ENCODE measurements around the gene ZC3H7B.

Gene ZC3H7B

GRCh38 chr22:41356430-41357028 is 55.2 kb downstream of the ZC3H7B start:
- no peaks in the 10 kb centered on the region for H3K79me2 ChIP-seq (ENCODE audit: control insufficient read depth, insufficient read depth, low read length, unreplicated experiment)
- no peak overlapping the region for H3K27ac ChIP-seq (ENCODE audit: low read depth, low read length)
- H3K27me3 ChIP-seq (ENCODE audit: insufficient read depth, low read length) = no peaks in the 10 kb centered on the region
- no peak overlapping the region for H2AFZ ChIP-seq (ENCODE audit: low read length, unreplicated experiment)
- no peaks in the 10 kb centered on the region for H3K4me1 ChIP-seq (ENCODE audit: control insufficient read depth, insufficient read depth, low read length, unreplicated experiment)
- no peaks in the 10 kb centered on the region; the same call in 1 of the 2 replicates for H3K36me3 ChIP-seq (ENCODE audit: insufficient read depth, low read length)
- H3K4me3 ChIP-seq (ENCODE audit: low read depth, low read length) = no peak overlapping the region

GRCh38 chr22:41357191-41357590 is 55.9 kb downstream of the ZC3H7B start:
- Histone ChIP-seq H3K4me3 (ENCODE audit: low read depth, low read length) (no peak overlapping the region), H3K27ac (ENCODE audit: low read depth, low read length) (no peak overlapping the region), H3K4me1 (ENCODE audit: control insufficient read depth, insufficient read depth, low read length, unreplicated experiment) (no peaks in the 10 kb centered on the region), H3K36me3 (ENCODE audit: insufficient read depth, low read length) (no peaks in the 10 kb centered on the region; the same call in 1 of the 2 replicates), H3K79me2 (ENCODE audit: control insufficient read depth, insufficient read depth, low read length, unreplicated experiment) (no peaks in the 10 kb centered on the region), H3K27me3 (ENCODE audit: insufficient read depth, low read length) (no peaks in the 10 kb centered on the region), H2AFZ (ENCODE audit: low read length, unreplicated experiment) (no peak overlapping the region)

GRCh38 chr22:41358927-41359326 is 57.6 kb downstream of the ZC3H7B start:
- no peaks in the 10 kb centered on the region for H3K4me1 ChIP-seq (ENCODE audit: control insufficient read depth, insufficient read depth, low read length, unreplicated experiment)
- no peaks in the 10 kb centered on the region for H3K27me3 ChIP-seq (ENCODE audit: insufficient read depth, low read length)
- no peak overlapping the region for H3K4me3 ChIP-seq (ENCODE audit: low read depth, low read length)
- H3K79me2 ChIP-seq (ENCODE audit: control insufficient read depth, insufficient read depth, low read length, unreplicated experiment) = no peaks in the 10 kb centered on the region
- H2AFZ ChIP-seq (ENCODE audit: low read length, unreplicated experiment) = no peak overlapping the region
- no peaks in the 10 kb centered on the region for H3K36me3 ChIP-seq (ENCODE audit: insufficient read depth, low read length)
- no peak overlapping the region for H3K27ac ChIP-seq (ENCODE audit: low read depth, low read length)

- Histone ChIP-seq H3K79me2 (ENCODE audit: control insufficient read depth, insufficient read depth, low read length, unreplicated experiment) (no peaks in the 10 kb centered on the region), H3K36me3 (ENCODE audit: insufficient read depth, low read length) (no peaks in the 10 kb centered on the region), H3K4me1 (ENCODE audit: control insufficient read depth, insufficient read depth, low read length, unreplicated experiment) (no peaks in the 10 kb centered on the region), H3K4me3 (ENCODE audit: low read depth, low read length) (no peak overlapping the region), H2AFZ (ENCODE audit: low read length, unreplicated experiment) (no peak overlapping the region), H3K27ac (ENCODE audit: low read depth, low read length) (no peak overlapping the region), H3K27me3 (ENCODE audit: insufficient read depth, low read length) (no peaks in the 10 kb centered on the region)
Measured at GRCh38 chr22:41359376-41359775, 58.1 kb downstream of the ZC3H7B start.

- no peak overlapping the region for H2AFZ ChIP-seq (ENCODE audit: low read length, unreplicated experiment)
- no peaks in the 10 kb centered on the region for H3K27me3 ChIP-seq (ENCODE audit: insufficient read depth, low read length)
- no peaks in the 10 kb centered on the region for H3K4me1 ChIP-seq (ENCODE audit: control insufficient read depth, insufficient read depth, low read length, unreplicated experiment)
- no peak overlapping the region for H3K4me3 ChIP-seq (ENCODE audit: low read depth, low read length)
- no peaks in the 10 kb centered on the region for H3K79me2 ChIP-seq (ENCODE audit: control insufficient read depth, insufficient read depth, low read length, unreplicated experiment)
- no peaks in the 10 kb centered on the region for H3K36me3 ChIP-seq (ENCODE audit: insufficient read depth, low read length)
- H3K27ac ChIP-seq (ENCODE audit: low read depth, low read length) = no peak overlapping the region
Measured at GRCh38 chr22:41360126-41360525, 58.8 kb downstream of the ZC3H7B start.

GRCh38 chr22:41361716-41362310 is 60.5 kb downstream of the ZC3H7B start:
- H3K4me3 ChIP-seq (ENCODE audit: low read depth, low read length) = no peak overlapping the region
- no peak overlapping the region for H2AFZ ChIP-seq (ENCODE audit: low read length, unreplicated experiment)
- no peak overlapping the region for H3K27ac ChIP-seq (ENCODE audit: low read depth, low read length)
- no peaks in the 10 kb centered on the region for H3K36me3 ChIP-seq (ENCODE audit: insufficient read depth, low read length)
- H3K4me1 ChIP-seq (ENCODE audit: control insufficient read depth, insufficient read depth, low read length, unreplicated experiment) = peaks cover under 1% of the 10 kb centered on the region
- H3K27me3 ChIP-seq (ENCODE audit: insufficient read depth, low read length) = no peaks in the 10 kb centered on the region
- no peaks in the 10 kb centered on the region for H3K79me2 ChIP-seq (ENCODE audit: control insufficient read depth, insufficient read depth, low read length, unreplicated experiment)

GRCh38 chr22:41362615-41363014 is 61.3 kb downstream of the ZC3H7B start:
- H3K4me1 ChIP-seq (ENCODE audit: control insufficient read depth, insufficient read depth, low read length, unreplicated experiment) = peaks cover 7% of the 10 kb centered on the region
- no peaks in the 10 kb centered on the region for H3K36me3 ChIP-seq (ENCODE audit: insufficient read depth, low read length)
- no peak overlapping the region for H2AFZ ChIP-seq (ENCODE audit: low read length, unreplicated experiment)
- no peaks in the 10 kb centered on the region for H3K27me3 ChIP-seq (ENCODE audit: insufficient read depth, low read length)
- no peaks in the 10 kb centered on the region for H3K79me2 ChIP-seq (ENCODE audit: control insufficient read depth, insufficient read depth, low read length, unreplicated experiment)
- H3K4me3 ChIP-seq (ENCODE audit: low read depth, low read length) = no peak overlapping the region
- H3K27ac ChIP-seq (ENCODE audit: low read depth, low read length) = no peak overlapping the region

- Histone ChIP-seq H3K27me3 (ENCODE audit: insufficient read depth, low read length) (no peaks in the 10 kb centered on the region), H3K79me2 (ENCODE audit: control insufficient read depth, insufficient read depth, low read length, unreplicated experiment) (no peaks in the 10 kb centered on the region), H3K4me3 (ENCODE audit: low read depth, low read length) (no peak overlapping the region), H3K36me3 (ENCODE audit: insufficient read depth, low read length) (no peaks in the 10 kb centered on the region), H3K4me1 (ENCODE audit: control insufficient read depth, insufficient read depth, low read length, unreplicated experiment) (peaks cover 9% of the 10 kb centered on the region), H3K27ac (ENCODE audit: low read depth, low read length) (no peak overlapping the region), H2AFZ (ENCODE audit: low read length, unreplicated experiment) (no peak overlapping the region)
Measured at GRCh38 chr22:41364233-41364632, 62.9 kb downstream of the ZC3H7B start.

- no peak overlapping the region for H3K27ac ChIP-seq (ENCODE audit: low read depth, low read length)
- H3K4me3 ChIP-seq (ENCODE audit: low read depth, low read length) = no peak overlapping the region
- no peaks in the 10 kb centered on the region for H3K79me2 ChIP-seq (ENCODE audit: control insufficient read depth, insufficient read depth, low read length, unreplicated experiment)
- no peaks in the 10 kb centered on the region for H3K27me3 ChIP-seq (ENCODE audit: insufficient read depth, low read length)
- no peak overlapping the region for H2AFZ ChIP-seq (ENCODE audit: low read length, unreplicated experiment)
- no peaks in the 10 kb centered on the region for H3K36me3 ChIP-seq (ENCODE audit: insufficient read depth, low read length)
- H3K4me1 ChIP-seq (ENCODE audit: control insufficient read depth, insufficient read depth, low read length, unreplicated experiment) = peaks cover 9% of the 10 kb centered on the region
Measured at GRCh38 chr22:41364955-41365354, 63.6 kb downstream of the ZC3H7B start.

- Histone ChIP-seq H3K36me3 (ENCODE audit: insufficient read depth, low read length) (no peaks in the 10 kb centered on the region), H3K79me2 (ENCODE audit: control insufficient read depth, insufficient read depth, low read length, unreplicated experiment) (no peaks in the 10 kb centered on the region), H3K4me1 (ENCODE audit: control insufficient read depth, insufficient read depth, low read length, unreplicated experiment) (peaks cover 9% of the 10 kb centered on the region), H3K27ac (ENCODE audit: low read depth, low read length) (no peak overlapping the region), H2AFZ (ENCODE audit: low read length, unreplicated experiment) (no peak overlapping the region), H3K27me3 (ENCODE audit: insufficient read depth, low read length) (no peaks in the 10 kb centered on the region), H3K4me3 (ENCODE audit: low read depth, low read length) (no peak overlapping the region)
Measured at GRCh38 chr22:41365425-41365824, 64.1 kb downstream of the ZC3H7B start.

- Histone ChIP-seq H3K79me2 (ENCODE audit: control insufficient read depth, insufficient read depth, low read length, unreplicated experiment) (no peaks in the 10 kb centered on the region), H3K4me1 (ENCODE audit: control insufficient read depth, insufficient read depth, low read length, unreplicated experiment) (peaks cover 9% of the 10 kb centered on the region), H3K27ac (ENCODE audit: low read depth, low read length) (no peak overlapping the region), H3K27me3 (ENCODE audit: insufficient read depth, low read length) (no peaks in the 10 kb centered on the region), H3K36me3 (ENCODE audit: insufficient read depth, low read length) (no peaks in the 10 kb centered on the region), H3K4me3 (ENCODE audit: low read depth, low read length) (no peak overlapping the region), H2AFZ (ENCODE audit: low read length, unreplicated experiment) (no peak overlapping the region)
Measured at GRCh38 chr22:41366323-41367029, 65.2 kb downstream of the ZC3H7B start.
